HepG2 (cell line): ENCODE measurements around the gene PIWIL4. TPM values are rescaled to one million over a fixed set of nuclear protein-coding genes. Genes with fewer than 3 reads are reported as not detected.

Experiments used
- ATAC-seq: fragments of 200-7000 bp; cut with Tn5 transposase; 3 replicates; pipeline ENCODE4 v1.9.1; 2020; ENCODE audit warnings: mild to moderate bottlenecking, moderate library complexity
- BruUV-seq: library from RNA; stranded (reverse); fragments of 400-500 nt; replicated peaks from 2 replicates; lab custom pipeline; 2021; lab: Mats Ljungman, UMichigan
- CTCF ChIA-PET: fragments of 300-600 bp; formaldehyde crosslinking; extraction: SDS; loops from one replicate; lab custom pipeline; 2021; ENCODE audit warnings: low total read pairs, inconsistent platforms, low intra/inter-chr PET ratio; lab: Yijun Ruan, JAX
- POLR2A ChIA-PET: fragments of 350-600 bp; sonication (Branson Sonifier 250); formaldehyde crosslinking; loops from one replicate; lab custom pipeline; 2020; ENCODE audit warnings: antibody characterized with exemption, inconsistent platforms; lab: Yijun Ruan, JAX
- DNase-seq: peaks from one replicate; pipeline ENCODE4 v3.0.0-alpha.2; 2015; ENCODE audit warnings: low spot score
- FAIRE-seq: peaks from 3 replicates; lab custom pipeline; 2011; peaks lifted over from hg19 to GRCh38; lab: Jason Lieb, UNC
- H2AFZ ChIP-seq: one replicate; pipeline ENCODE4 v1.6.1; 2011; ENCODE audit warnings: low read length, inconsistent platforms
- H3K27ac ChIP-seq: fragments of 300-600 bp; 3 replicates; pipeline ENCODE4 v1.8.0; 2011; ENCODE audit warnings: mixed run types, mild to moderate bottlenecking, mixed read lengths, low read length, inconsistent platforms; ENCODE audit not compliant: insufficient read depth; ENCODE audit errors: extremely low read length
- H3K27me3 ChIP-seq, 2 experiments: fragments of 200-600 bp in 1 of 2; 2 replicates in 1 of 2; 3 replicates in 1 of 2; pipeline versions ENCODE4 v1.6.0 to v1.8.0; 2011; ENCODE audit warnings: low read length in 2 of 2, mild to moderate bottlenecking in 2 of 2, moderate library complexity in 2 of 2, inconsistent platforms in 1 of 2; ENCODE audit not compliant: insufficient read depth in 2 of 2, control insufficient read depth in 1 of 2
- H3K36me3 ChIP-seq, 2 experiments: fragments of 200-600 bp in 1 of 2; replicated peaks in 1 of 2; 2 replicates in 1 of 2; 3 replicates in 1 of 2; pipeline versions ENCODE4 v1.5.1 to v1.8.0; 2011; ENCODE audit warnings: low read length in 2 of 2, inconsistent platforms in 1 of 2; ENCODE audit not compliant: insufficient read depth in 2 of 2, control insufficient read depth in 1 of 2
- H3K4me1 ChIP-seq: 2 replicates; pipeline ENCODE4 v1.5.1; 2012; ENCODE audit warnings: low read length, inconsistent platforms; ENCODE audit not compliant: insufficient read depth
- H3K4me2 ChIP-seq: 2 replicates; pipeline ENCODE4 v1.6.0; 2011; ENCODE audit warnings: low read depth, low read length, inconsistent platforms
- H3K4me3 ChIP-seq, 3 experiments: fragments of 200-600 bp in 1 of 3; sonication (generic), shearing (Covaris generic) in 1 of 3; replicated peaks in 1 of 3; 2 replicates each; pipeline ENCODE4 v1.5.1; 2011 to 2016; ENCODE audit warnings: low read length in 3 of 3, inconsistent platforms in 2 of 3, low read depth in 2 of 3, mild to moderate bottlenecking in 2 of 3, control low read depth in 1 of 3, mixed read lengths in 1 of 3; ENCODE audit not compliant: insufficient read depth in 1 of 3
- H3K79me2 ChIP-seq: one replicate; pipeline ENCODE4 v1.6.1; 2011; ENCODE audit warnings: low read length, inconsistent platforms; ENCODE audit not compliant: insufficient read depth
- H3K9ac ChIP-seq: 2 replicates; pipeline ENCODE4 v1.6.0; 2011; ENCODE audit warnings: mild to moderate bottlenecking, low read depth, low read length, inconsistent platforms; ENCODE audit not compliant: insufficient read depth
- H3K9me3 ChIP-seq: 2 replicates; pipeline ENCODE4 v1.5.1; 2012; ENCODE audit warnings: mild to moderate bottlenecking, low read length
- H4K20me1 ChIP-seq: 2 replicates; pipeline ENCODE4 v1.6.0; 2011; ENCODE audit warnings: inconsistent platforms, mild to moderate bottlenecking, low read length, moderate library complexity; ENCODE audit not compliant: insufficient read depth
- CTCF ChIP-seq: sonication (generic); formaldehyde crosslinking; IDR thresholded peaks from 2 replicates; pipeline ENCODE4 v1.5.0; 2020; ENCODE audit warnings: mild to moderate bottlenecking, missing genetic modification reagents, moderate library complexity
- FIP1L1 ChIP-seq: fragments of 200-400 bp; formaldehyde crosslinking; IDR thresholded peaks from 2 replicates; pipeline ENCODE4 v1.6.1; 2018; ENCODE audit warnings: low read depth, mild to moderate bottlenecking, low read length, moderate library complexity, borderline replicate concordance; ENCODE audit not compliant: insufficient read depth
- SNAPC2 ChIP-seq: sonication (generic); formaldehyde crosslinking; IDR thresholded peaks from 2 replicates; pipeline ENCODE4 v1.8.1; 2022; ENCODE audit warnings: mild to moderate bottlenecking, missing genetic modification reagents
- STAG1 ChIP-seq: sonication (generic); formaldehyde crosslinking; IDR thresholded peaks from 2 replicates; pipeline ENCODE4 v1.4.0; 2020; ENCODE audit warnings: missing genetic modification reagents
- ZZZ3 ChIP-seq: sonication (generic); formaldehyde crosslinking; IDR thresholded peaks from 2 replicates; pipeline ENCODE4 v1.4.0; 2020; ENCODE audit warnings: missing genetic modification reagents, mild to moderate bottlenecking, borderline replicate concordance
- WGBS: methylation state at CpG from one replicate; pipeline ENCODE4 v1.1.6; 2017; ENCODE audit warnings: low lambda C conversion rate; 5-methylcytosine and 5-hydroxymethylcytosine counted together
- in situ Hi-C: cut with HindIII; loops from 2 replicates; pipeline ENCODE4 v1.10.0; 2017; ENCODE audit warnings: low pct_unique_long_range_greater_than_20kb; ENCODE audit not compliant: extremely low pct_ligation_motif_present
- intact Hi-C: fragments of 100-400 bp; cut with micrococcal nuclease; formaldehyde crosslinking; loops from one replicate; pipeline ENCODE4 v1.10.0; 2022; ENCODE audit not compliant: unreplicated experiment
- polyA plus RNA-seq, 8 experiments: library from polyadenylated mRNA; depleted of rRNA in 3 of 8; stranded (reverse) in 7 of 8; unstranded in 1 of 8; fragments of >200 nt; fragmentation: Illumina TruSeq in 4 of 8; extraction: Trizol in 4 of 8; gene quantifications; 2 replicates each; pipeline versions ENCODE4 v1.2.1 to v1.2.3, GENCODE V29; 2011 to 2016; ENCODE audit warnings: low read depth in 4 of 8, missing spikeins in 1 of 8, mixed read lengths in 1 of 8; ENCODE audit not compliant: insufficient read depth in 1 of 8
- total RNA-seq, 5 experiments: library from RNA; depleted of rRNA; stranded (reverse); fragments of >200 nt; fragmentation: Illumina TruSeq; extraction: Trizol; gene quantifications; 2 replicates each; pipeline ENCODE4 v1.2.3, GENCODE V29; 2016; ENCODE audit warnings: low read depth in 1 of 5

Gene PIWIL4
- total and polyA plus RNA-seq, 2 of the 13 experiments (the other 11 are each of a cell fraction or from before 2014, with no cell fraction given), result 0.08 TPM; not detected in 1

- no peak overlapping the region for H3K27ac ChIP-seq
- in situ Hi-C loops, result loop anchor here (5.0 kb wide), 1 partner anchor 81 kb away; no protein-coding TSS in a partner anchor
- no TSS peak for BruUV-seq
- DNase-seq, result peak; percentile 12
- no peak overlapping the region for H3K4me2 ChIP-seq
- CTCF ChIA-PET, result no interaction called here
- ATAC-seq, result no peak
- 12% methylated on average over 2 of the region's 2 CpGs for WGBS
- no peaks in the 10 kb centered on the region for H4K20me1 ChIP-seq
- peaks cover 7% of the 10 kb centered on the region for H3K4me1 ChIP-seq
- H3K27me3 ChIP-seq, result peaks cover 0 to 1% of the 10 kb centered on the region in 2 experiments; a peak in 2 of 5 replicates
- intact Hi-C loops, result no loop called here
- H3K9me3 ChIP-seq, result no peaks in the 10 kb centered on the region
- no peak overlapping the region for H3K9ac ChIP-seq
- H3K4me3 ChIP-seq, result no peak overlapping the region
- H3K79me2 ChIP-seq, result no peaks in the 10 kb centered on the region
- peak; percentile 44 for TF ChIP-seq CTCF
- peak; percentile 59 for TF ChIP-seq STAG1
- TF ChIP-seq SNAPC2 (CRISPR knock-in tag), result no peak
- H3K36me3 ChIP-seq, result no peaks in the 10 kb centered on the region
- FAIRE-seq, result no peak
- POLR2A ChIA-PET, result no interaction called here
- no peak overlapping the region for H2AFZ ChIP-seq
Observed at GRCh38 chr11:94597896-94598295, 30.7 kb downstream of the PIWIL4 start.

GRCh38 chr11:94599510-94599909 is 32.3 kb downstream of the PIWIL4 start:
- in situ Hi-C loops, result loop anchor here (5.0 kb wide), 1 partner anchor 82 kb away; no protein-coding TSS in a partner anchor
- H3K4me1 ChIP-seq, result peaks cover 8% of the 10 kb centered on the region
- DNase-seq (no peak), ATAC-seq (no peak), FAIRE-seq (no peak)
- no peak overlapping the region for H3K4me3 ChIP-seq
- H3K79me2 ChIP-seq, result no peaks in the 10 kb centered on the region
- POLR2A ChIA-PET, result no interaction called here
- CTCF ChIA-PET, result no interaction called here
- H4K20me1 ChIP-seq, result no peaks in the 10 kb centered on the region
- no peak overlapping the region for H3K9ac ChIP-seq
- no peak overlapping the region for H3K4me2 ChIP-seq
- intact Hi-C loops, result no loop called here
- no peak overlapping the region for H3K27ac ChIP-seq
- TF ChIP-seq ZZZ3 (CRISPR knock-in tag) (no peak), FIP1L1 (no peak)
- no peaks in the 10 kb centered on the region; a peak in 1 of 5 replicates for H3K27me3 ChIP-seq
- BruUV-seq, result no TSS peak
- no peak overlapping the region for H2AFZ ChIP-seq
- WGBS, result 19% methylated on average over 2 of the region's 3 CpGs
- no peaks in the 10 kb centered on the region for H3K9me3 ChIP-seq
- H3K36me3 ChIP-seq, result no peaks in the 10 kb centered on the region
